ENCODE data around the gene FBXL22.

The FBXL22 gene

GRCh38 chr15:63565536-63566186 is 31.5 kb upstream of the FBXL22 start:
- no peak overlapping the region for H3K4me3 ChIP-seq (ENCODE audit: insufficient read depth, low read depth, low read length)
- no peaks in the 10 kb centered on the region for H3K27me3 ChIP-seq (ENCODE audit: control insufficient read depth, insufficient read depth, low read length, poor library complexity, severe bottlenecking)
- no peak overlapping the region for H3K27ac ChIP-seq (ENCODE audit: insufficient read depth, low read depth, low read length, poor library complexity, severe bottlenecking)
- H3K36me3 ChIP-seq (ENCODE audit: control insufficient read depth, insufficient read depth, low read length): peaks cover 3% of the 10 kb centered on the region
- no peaks in the 10 kb centered on the region for H3K9me3 ChIP-seq (ENCODE audit: control insufficient read depth, low read length)
- H3K4me1 ChIP-seq (ENCODE audit: control insufficient read depth, insufficient read depth, low read length): no peaks in the 10 kb centered on the region
- WGBS, 2 experiments: 89 to 92% methylated on average over 2 of the region's 2 CpGs

GRCh38 chr15:63572749-63573464 is 24.3 kb upstream of the FBXL22 start:
- Histone ChIP-seq H3K27me3 (ENCODE audit: control insufficient read depth, insufficient read depth, low read length, poor library complexity, severe bottlenecking) (no peaks in the 10 kb centered on the region), H3K9me3 (ENCODE audit: control insufficient read depth, low read length) (no peaks in the 10 kb centered on the region), H3K36me3 (ENCODE audit: control insufficient read depth, insufficient read depth, low read length) (peaks cover 15% of the 10 kb centered on the region), H3K4me3 (ENCODE audit: insufficient read depth, low read depth, low read length) (no peak overlapping the region), H3K4me1 (ENCODE audit: control insufficient read depth, insufficient read depth, low read length) (no peaks in the 10 kb centered on the region), H3K27ac (ENCODE audit: insufficient read depth, low read depth, low read length, poor library complexity, severe bottlenecking) (no peak overlapping the region)
- WGBS, 2 experiments: 89 to 96% methylated on average over 6 to 7 of the region's 7 CpGs

- H3K27me3 ChIP-seq (ENCODE audit: control insufficient read depth, insufficient read depth, low read length, poor library complexity, severe bottlenecking): no peaks in the 10 kb centered on the region
- no peak overlapping the region for H3K27ac ChIP-seq (ENCODE audit: insufficient read depth, low read depth, low read length, poor library complexity, severe bottlenecking)
- H3K4me3 ChIP-seq (ENCODE audit: insufficient read depth, low read depth, low read length): no peak overlapping the region
- H3K36me3 ChIP-seq (ENCODE audit: control insufficient read depth, insufficient read depth, low read length): peaks cover 15% of the 10 kb centered on the region
- no peaks in the 10 kb centered on the region for H3K9me3 ChIP-seq (ENCODE audit: control insufficient read depth, low read length)
- no peaks in the 10 kb centered on the region for H3K4me1 ChIP-seq (ENCODE audit: control insufficient read depth, insufficient read depth, low read length)
Observed at GRCh38 chr15:63573533-63573932, 23.7 kb upstream of the FBXL22 start.

- Histone ChIP-seq H3K36me3 (ENCODE audit: control insufficient read depth, insufficient read depth, low read length) (peaks cover 15% of the 10 kb centered on the region), H3K4me3 (ENCODE audit: insufficient read depth, low read depth, low read length) (no peak overlapping the region)
Observed at GRCh38 chr15:63575312-63575711, 21.9 kb upstream of the FBXL22 start.

GRCh38 chr15:63576441-63576840 is 20.7 kb upstream of the FBXL22 start:
- H3K9me3 ChIP-seq (ENCODE audit: control insufficient read depth, low read length): no peaks in the 10 kb centered on the region
- 94 to 96% methylated on average over 6 of the region's 6 CpGs for WGBS, 2 experiments
- H3K27ac ChIP-seq (ENCODE audit: insufficient read depth, low read depth, low read length, poor library complexity, severe bottlenecking): no peak overlapping the region
- H3K4me3 ChIP-seq (ENCODE audit: insufficient read depth, low read depth, low read length): no peak overlapping the region
- H3K27me3 ChIP-seq (ENCODE audit: control insufficient read depth, insufficient read depth, low read length, poor library complexity, severe bottlenecking): no peaks in the 10 kb centered on the region
- peaks cover 14% of the 10 kb centered on the region for H3K36me3 ChIP-seq (ENCODE audit: control insufficient read depth, insufficient read depth, low read length)
- H3K4me1 ChIP-seq (ENCODE audit: control insufficient read depth, insufficient read depth, low read length): no peaks in the 10 kb centered on the region

More at GRCh38 chr15:63575312-63575711, 21.9 kb upstream of the FBXL22 start:
- 86 to 90% methylated on average over 1 of the region's 1 CpG for WGBS, 2 experiments
- H3K9me3 ChIP-seq (ENCODE audit: control insufficient read depth, low read length): no peaks in the 10 kb centered on the region
- H3K27me3 ChIP-seq (ENCODE audit: control insufficient read depth, insufficient read depth, low read length, poor library complexity, severe bottlenecking): no peaks in the 10 kb centered on the region
- H3K4me1 ChIP-seq (ENCODE audit: control insufficient read depth, insufficient read depth, low read length): no peaks in the 10 kb centered on the region
- no peak overlapping the region for H3K27ac ChIP-seq (ENCODE audit: insufficient read depth, low read depth, low read length, poor library complexity, severe bottlenecking)

GRCh38 chr15:63582179-63582578 is 15.0 kb upstream of the FBXL22 start:
- peaks cover 6% of the 10 kb centered on the region for H3K36me3 ChIP-seq (ENCODE audit: control insufficient read depth, insufficient read depth, low read length)
- no peak overlapping the region for H3K27ac ChIP-seq (ENCODE audit: insufficient read depth, low read depth, low read length, poor library complexity, severe bottlenecking)
- H3K4me3 ChIP-seq (ENCODE audit: insufficient read depth, low read depth, low read length): no peak overlapping the region
- no peaks in the 10 kb centered on the region for H3K9me3 ChIP-seq (ENCODE audit: control insufficient read depth, low read length)
- H3K4me1 ChIP-seq (ENCODE audit: control insufficient read depth, insufficient read depth, low read length): no peaks in the 10 kb centered on the region
- no peaks in the 10 kb centered on the region for H3K27me3 ChIP-seq (ENCODE audit: control insufficient read depth, insufficient read depth, low read length, poor library complexity, severe bottlenecking)

- no peaks in the 10 kb centered on the region for H3K27me3 ChIP-seq (ENCODE audit: control insufficient read depth, insufficient read depth, low read length, poor library complexity, severe bottlenecking)
- H3K4me1 ChIP-seq (ENCODE audit: control insufficient read depth, insufficient read depth, low read length): no peaks in the 10 kb centered on the region
- no peak overlapping the region for H3K4me3 ChIP-seq (ENCODE audit: insufficient read depth, low read depth, low read length)
- no peak overlapping the region for H3K27ac ChIP-seq (ENCODE audit: insufficient read depth, low read depth, low read length, poor library complexity, severe bottlenecking)
- peaks cover 6% of the 10 kb centered on the region for H3K36me3 ChIP-seq (ENCODE audit: control insufficient read depth, insufficient read depth, low read length)
- WGBS, 2 experiments: 82 to 89% methylated on average over 2 of the region's 2 CpGs
- no peaks in the 10 kb centered on the region for H3K9me3 ChIP-seq (ENCODE audit: control insufficient read depth, low read length)
Observed at GRCh38 chr15:63582718-63583426, 14.3 kb upstream of the FBXL22 start.

GRCh38 chr15:63586790-63587189 is 10.4 kb upstream of the FBXL22 start:
- H3K9me3 ChIP-seq (ENCODE audit: control insufficient read depth, low read length): no peaks in the 10 kb centered on the region
- H3K4me3 ChIP-seq (ENCODE audit: insufficient read depth, low read depth, low read length): no peak overlapping the region
- 90 to 91% methylated on average over 4 to 5 of the region's 5 CpGs for WGBS, 2 experiments
- no peaks in the 10 kb centered on the region for H3K27me3 ChIP-seq (ENCODE audit: control insufficient read depth, insufficient read depth, low read length, poor library complexity, severe bottlenecking)
- H3K4me1 ChIP-seq (ENCODE audit: control insufficient read depth, insufficient read depth, low read length): no peaks in the 10 kb centered on the region
- H3K36me3 ChIP-seq (ENCODE audit: control insufficient read depth, insufficient read depth, low read length): peaks cover 26% of the 10 kb centered on the region
- no peak overlapping the region for H3K27ac ChIP-seq (ENCODE audit: insufficient read depth, low read depth, low read length, poor library complexity, severe bottlenecking)

GRCh38 chr15:63587527-63587926 is 9.7 kb upstream of the FBXL22 start:
- H3K4me1 ChIP-seq (ENCODE audit: control insufficient read depth, insufficient read depth, low read length): no peaks in the 10 kb centered on the region
- H3K9me3 ChIP-seq (ENCODE audit: control insufficient read depth, low read length): no peaks in the 10 kb centered on the region
- 91 to 100% methylated on average over 1 to 2 of the region's 2 CpGs for WGBS, 2 experiments
- H3K27ac ChIP-seq (ENCODE audit: insufficient read depth, low read depth, low read length, poor library complexity, severe bottlenecking): no peak overlapping the region
- no peak overlapping the region for H3K4me3 ChIP-seq (ENCODE audit: insufficient read depth, low read depth, low read length)
- H3K27me3 ChIP-seq (ENCODE audit: control insufficient read depth, insufficient read depth, low read length, poor library complexity, severe bottlenecking): no peaks in the 10 kb centered on the region
- H3K36me3 ChIP-seq (ENCODE audit: control insufficient read depth, insufficient read depth, low read length): peaks cover 26% of the 10 kb centered on the region

- WGBS, 2 experiments: 97% methylated on average over 6 of the region's 6 CpGs
- peaks cover 26% of the 10 kb centered on the region for H3K36me3 ChIP-seq (ENCODE audit: control insufficient read depth, insufficient read depth, low read length)
- no peaks in the 10 kb centered on the region for H3K27me3 ChIP-seq (ENCODE audit: control insufficient read depth, insufficient read depth, low read length, poor library complexity, severe bottlenecking)
- no peaks in the 10 kb centered on the region for H3K4me1 ChIP-seq (ENCODE audit: control insufficient read depth, insufficient read depth, low read length)
- H3K27ac ChIP-seq (ENCODE audit: insufficient read depth, low read depth, low read length, poor library complexity, severe bottlenecking): no peak overlapping the region
- H3K4me3 ChIP-seq (ENCODE audit: insufficient read depth, low read depth, low read length): no peak overlapping the region
- no peaks in the 10 kb centered on the region for H3K9me3 ChIP-seq (ENCODE audit: control insufficient read depth, low read length)
Observed at GRCh38 chr15:63588826-63589225, 8.4 kb upstream of the FBXL22 start.

Measured in ectodermal cell (in vitro differentiated cells).